HEK293T (cell line): Measurements from ENCODE around the gene ARFGEF3.

Experiments used
- CTCF ChIA-PET: fragments of 350-600 bp; formaldehyde crosslinking; extraction: SDS; loops from one replicate; lab custom pipeline; 2021; ENCODE audit warnings: antibody characterized with exemption, inconsistent platforms; lab: Yijun Ruan, JAX
- POLR2A ChIA-PET: fragments of 350-600 bp; formaldehyde crosslinking; extraction: SDS; loops from one replicate; lab custom pipeline; 2020; ENCODE audit warnings: antibody characterized with exemption, inconsistent platforms; lab: Yijun Ruan, JAX
- DNase-seq: peaks from one replicate; pipeline ENCODE4 v3.0.0; 2012; ENCODE audit warnings: mixed read lengths; ENCODE audit errors: extremely low spot score
- ARNT ChIP-seq: fragments of 450-650 bp; IDR thresholded peaks from 2 replicates; pipeline ENCODE4 v1.6.1; 2017; ENCODE audit warnings: mild to moderate bottlenecking
- BHLHE40 ChIP-seq: fragments of 450-650 bp; IDR thresholded peaks from 2 replicates; pipeline ENCODE4 v1.6.1; 2016; ENCODE audit warnings: mild to moderate bottlenecking, moderate library complexity, borderline replicate concordance
- CTBP1 ChIP-seq: fragments of 450-650 bp; IDR thresholded peaks from 2 replicates; pipeline ENCODE4 v1.6.1; 2016; ENCODE audit warnings: borderline replicate concordance
- ELF4 ChIP-seq: fragments of 450-650 bp; IDR thresholded peaks from 2 replicates; pipeline ENCODE4 v1.6.1; 2017; ENCODE audit warnings: antibody characterized with exemption
- FOXA1 ChIP-seq: fragments of 450-650 bp; IDR thresholded peaks from 2 replicates; pipeline ENCODE4 v1.6.1; 2016; ENCODE audit warnings: mild to moderate bottlenecking
- FOXK2 ChIP-seq: fragments of 450-650 bp; IDR thresholded peaks from 2 replicates; pipeline ENCODE4 v1.6.1; 2016; ENCODE audit warnings: mild to moderate bottlenecking
- FOXM1 ChIP-seq: fragments of 450-650 bp; IDR thresholded peaks from 2 replicates; pipeline ENCODE4 v1.6.1; 2017; ENCODE audit warnings: mild to moderate bottlenecking, borderline replicate concordance
- HDGF ChIP-seq: fragments of 450-650 bp; IDR thresholded peaks from 2 replicates; pipeline ENCODE4 v1.6.1; 2017; ENCODE audit warnings: antibody characterized with exemption, borderline replicate concordance
- L3MBTL2 ChIP-seq: fragments of 450-650 bp; conservative IDR thresholded peaks from 2 replicates; pipeline ENCODE4 v1.6.1; 2016; ENCODE audit warnings: mild to moderate bottlenecking
- LEF1 ChIP-seq: fragments of 450-650 bp; IDR thresholded peaks from 2 replicates; pipeline ENCODE4 v1.6.1; 2017; ENCODE audit warnings: mild to moderate bottlenecking, borderline replicate concordance
- NFRKB ChIP-seq: fragments of 450-650 bp; IDR thresholded peaks from 2 replicates; pipeline ENCODE4 v1.6.1; 2016; ENCODE audit warnings: mild to moderate bottlenecking, moderate library complexity
- SP1 ChIP-seq: fragments of 450-650 bp; IDR thresholded peaks from 2 replicates; pipeline ENCODE4 v1.6.1; 2017
- SUZ12 ChIP-seq: fragments of 450-650 bp; IDR thresholded peaks from 2 replicates; pipeline ENCODE4 v1.6.1; 2016; ENCODE audit warnings: mild to moderate bottlenecking
- TARDBP ChIP-seq: fragments of 450-650 bp; IDR thresholded peaks from 2 replicates; pipeline ENCODE4 v1.6.1; 2016
- ZNF384 ChIP-seq: fragments of 450-650 bp; IDR thresholded peaks from 2 replicates; pipeline ENCODE4 v1.6.1; 2016
- TF ChIP-seq, protein P1 (sequence below): fragments of 450-650 bp; IDR thresholded peaks from 2 replicates; pipeline ENCODE4 v1.6.1; 2016

The ARFGEF3 gene

DNA sequence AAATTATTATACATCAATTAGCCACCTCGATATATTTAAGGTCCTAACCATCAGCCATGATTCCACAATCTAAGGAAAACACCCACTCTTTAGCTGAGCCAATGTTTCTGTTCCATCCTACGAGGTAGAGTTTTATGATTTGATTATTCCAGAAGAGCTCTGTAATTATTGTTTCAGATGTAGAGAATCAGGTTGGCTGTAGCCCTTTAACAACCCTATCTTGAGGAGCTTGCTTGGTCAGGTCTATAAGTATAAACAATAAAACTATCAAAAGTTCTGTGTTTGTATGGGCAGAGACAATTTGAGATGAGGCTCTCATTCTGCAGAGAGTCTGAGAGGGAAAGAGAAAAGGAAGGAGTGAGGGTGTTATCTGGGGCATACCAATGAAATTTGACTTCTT, 56.7 kb downstream of the ARFGEF3 start, which contains the start of gene PBOV1:
Gene PBOV1 (minus strand): TSS at position 43 of the 400 bp plus-strand sequence. CDS start 96 bp downstream, outside the sequence.
- no peak for TF ChIP-seq SUZ12
- no peak for TF ChIP-seq FOXK2
- no peak for TF ChIP-seq FOXA1
- TF ChIP-seq L3MBTL2, result no peak
- TF ChIP-seq CTBP1, result no peak
- no peak for TF ChIP-seq BHLHE40
- TF ChIP-seq, protein P1, sequence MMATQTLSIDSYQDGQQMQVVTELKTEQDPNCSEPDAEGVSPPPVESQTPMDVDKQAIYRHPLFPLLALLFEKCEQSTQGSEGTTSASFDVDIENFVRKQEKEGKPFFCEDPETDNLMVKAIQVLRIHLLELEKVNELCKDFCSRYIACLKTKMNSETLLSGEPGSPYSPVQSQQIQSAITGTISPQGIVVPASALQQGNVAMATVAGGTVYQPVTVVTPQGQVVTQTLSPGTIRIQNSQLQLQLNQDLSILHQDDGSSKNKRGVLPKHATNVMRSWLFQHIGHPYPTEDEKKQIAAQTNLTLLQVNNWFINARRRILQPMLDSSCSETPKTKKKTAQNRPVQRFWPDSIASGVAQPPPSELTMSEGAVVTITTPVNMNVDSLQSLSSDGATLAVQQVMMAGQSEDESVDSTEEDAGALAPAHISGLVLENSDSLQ, result no peak
- TF ChIP-seq SP1, result no peak
- TF ChIP-seq ARNT, result no peak
- TF ChIP-seq TARDBP, result no peak
- no peak for TF ChIP-seq LEF1
- no peak for TF ChIP-seq FOXM1
- TF ChIP-seq ZNF384, result no peak
- DNase-seq, result no peak
- ChIA-PET POLR2A (no interaction called here), CTCF (no interaction called here)

- TF ChIP-seq SP1, result no peak
- no peak for TF ChIP-seq LEF1
- TF ChIP-seq ELF4, result no peak
- no peak for TF ChIP-seq TARDBP
- no peak for TF ChIP-seq FOXK2
- no peak for TF ChIP-seq ZNF384
- no peak for TF ChIP-seq SUZ12
- no peak for TF ChIP-seq CTBP1
- no peak for TF ChIP-seq FOXM1
- no peak for TF ChIP-seq L3MBTL2
- TF ChIP-seq BHLHE40, result no peak
- no peak for TF ChIP-seq NFRKB
- no peak for TF ChIP-seq ARNT
- TF ChIP-seq HDGF, result no peak
- TF ChIP-seq FOXA1, result no peak
- POLR2A ChIA-PET, result no interaction called here
- no peak for DNase-seq
- CTCF ChIA-PET, result no interaction called here
These were observed 57.7 kb downstream of the ARFGEF3 start for GRCh38 chr6:138219398-138219797.

DNA sequence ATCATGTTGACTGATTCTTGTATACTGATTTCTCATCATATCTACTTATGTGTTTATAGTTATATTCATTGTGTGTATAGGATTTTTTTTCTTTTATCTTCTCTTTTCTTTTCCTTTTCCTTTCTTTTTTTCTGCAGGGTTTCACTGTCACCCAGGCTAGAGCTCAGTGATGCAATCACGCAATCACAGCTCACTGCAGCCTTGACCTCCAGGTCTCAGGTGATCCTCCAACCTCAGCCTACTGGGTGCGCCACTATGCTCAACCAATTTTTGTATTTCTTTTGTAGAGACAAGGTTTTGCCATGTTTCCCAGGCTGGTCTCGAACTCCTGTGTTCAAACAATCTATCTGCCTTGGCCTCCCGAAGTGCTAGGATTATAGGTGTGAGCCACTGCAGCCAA, 58.2 kb downstream of the ARFGEF3 start:
- POLR2A ChIA-PET, result no interaction called here
- TF ChIP-seq FOXK2 (no peak), CTBP1 (no peak), ARNT (no peak), LEF1 (no peak), ELF4 (no peak), L3MBTL2 (no peak), TARDBP (no peak), SP1 (no peak), NFRKB (no peak), BHLHE40 (no peak), HDGF (no peak), SUZ12 (no peak), ZNF384 (no peak), FOXA1 (no peak)
- TF ChIP-seq, protein P1, result no peak
- CTCF ChIA-PET, result interaction anchor here (0.7 kb wide), 1 partner anchor 62 kb away, joined by 4 read pairs; no protein-coding TSS in a partner anchor
- DNase-seq, result no peak

GRCh38 chr6:138222901-138223546, 61.3 kb downstream of the ARFGEF3 start:
- CTCF ChIA-PET, result interaction anchor here (1.0 kb wide), 1 partner anchor 12 kb away, joined by 3 read pairs; no protein-coding TSS in a partner anchor
- no peak for DNase-seq
- TF ChIP-seq FOXK2, result no peak
- no peak for TF ChIP-seq FOXA1
- no peak for TF ChIP-seq HDGF
- no peak for TF ChIP-seq CTBP1
- no peak for TF ChIP-seq FOXM1
- TF ChIP-seq BHLHE40, result no peak
- TF ChIP-seq SP1, result no peak
- POLR2A ChIA-PET, result no interaction called here

GRCh38 chr6:138225953-138226352, 64.2 kb downstream of the ARFGEF3 start:
- ChIA-PET POLR2A (no interaction called here), CTCF (interaction anchor here (0.8 kb wide), 1 partner anchor 33 kb away, joined by 3 read pairs; no protein-coding TSS in a partner anchor)
- TF ChIP-seq SP1 (no peak), SUZ12 (no peak), ARNT (no peak), FOXA1 (no peak), NFRKB (no peak), TARDBP (no peak), HDGF (no peak), CTBP1 (no peak), FOXM1 (no peak), FOXK2 (no peak), ZNF384 (no peak), L3MBTL2 (no peak), ELF4 (no peak), LEF1 (no peak), BHLHE40 (no peak)
- TF ChIP-seq, protein P1, result no peak
- DNase-seq, result no peak
